ENCODE measurements around the gene MPDU1. TPM values are rescaled to one million over a fixed set of nuclear protein-coding genes. Genes with fewer than 3 reads are reported as not detected.

Gene MPDU1
- polyA plus RNA-seq, 1 donor, result 105 TPM

DNA sequence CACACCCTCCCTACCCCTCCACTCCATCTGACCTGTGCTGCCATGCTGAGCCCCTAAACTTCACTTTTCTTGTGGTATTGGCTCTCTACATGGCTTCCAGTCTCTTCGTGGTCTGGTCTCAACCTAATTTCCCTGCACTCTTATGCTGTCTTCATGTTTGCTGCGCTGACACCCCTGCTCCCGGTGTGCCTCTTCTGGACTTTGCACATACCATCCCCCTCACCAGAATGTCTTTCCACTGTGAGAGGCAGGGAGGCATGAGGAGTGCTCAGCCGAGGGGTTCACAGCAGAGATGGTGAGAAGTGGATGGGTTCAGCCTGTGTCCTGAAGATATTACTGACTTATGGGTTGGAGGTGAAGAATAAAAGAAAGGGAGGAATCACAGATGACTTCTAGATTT is 32.3 kb upstream of the MPDU1 start:
- no CpG with 5 or more reads among the region's 4 CpGs for WGBS (ENCODE audit: insufficient coverage, low lambda C conversion rate)
- no peaks in the 10 kb centered on the region for H3K9me3 ChIP-seq (ENCODE audit: control insufficient read depth, low read depth, low read length)
- peaks cover 24% of the 10 kb centered on the region for H3K4me1 ChIP-seq (ENCODE audit: control insufficient read depth, insufficient read depth, low read length)
- H3K27me3 ChIP-seq (ENCODE audit: control insufficient read depth, insufficient read depth, low read length), result no peaks in the 10 kb centered on the region
- DNase-seq, result peak; percentile 78 to 92
- H3K27ac ChIP-seq (ENCODE audit: low read length), result peak overlapping the region; percentile 90
- peak overlapping the region; percentile 1 for H3K4me3 ChIP-seq (ENCODE audit: low read length)
- no peaks in the 10 kb centered on the region for H3K36me3 ChIP-seq (ENCODE audit: control insufficient read depth, insufficient read depth, low read length)

DNA sequence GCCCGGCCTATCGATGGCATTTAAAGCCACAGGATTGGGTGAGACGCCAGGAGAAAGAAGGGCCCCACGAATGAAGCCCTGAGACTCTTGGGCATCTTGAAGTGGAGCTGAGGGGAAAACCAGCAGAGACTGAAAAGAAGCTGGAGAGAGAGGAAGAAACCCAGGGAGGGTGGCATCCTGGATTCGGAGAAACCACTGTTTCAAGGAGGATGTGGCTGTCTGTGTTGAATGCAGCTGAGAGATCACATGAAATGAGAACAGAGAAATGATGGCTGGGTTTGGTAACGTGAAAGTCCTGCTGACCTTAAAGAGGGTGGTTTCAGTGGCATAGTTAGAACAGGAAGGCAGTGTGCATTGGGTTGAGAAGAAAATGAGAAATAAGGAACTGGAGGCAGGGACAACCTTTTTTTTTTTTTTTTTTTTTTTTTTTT is 31.0 kb upstream of the MPDU1 start:
- no peaks in the 10 kb centered on the region for H3K36me3 ChIP-seq (ENCODE audit: control insufficient read depth, insufficient read depth, low read length)
- no peaks in the 10 kb centered on the region for H3K9me3 ChIP-seq (ENCODE audit: control insufficient read depth, low read depth, low read length)
- DNase-seq, result no peak
- H3K27ac ChIP-seq (ENCODE audit: low read length), result peak overlapping the region; percentile 90
- no peaks in the 10 kb centered on the region for H3K27me3 ChIP-seq (ENCODE audit: control insufficient read depth, insufficient read depth, low read length)
- H3K4me3 ChIP-seq (ENCODE audit: low read length), result no peak overlapping the region
- no CpG with 5 or more reads among the region's 6 CpGs for WGBS (ENCODE audit: insufficient coverage, low lambda C conversion rate)
- H3K4me1 ChIP-seq (ENCODE audit: control insufficient read depth, insufficient read depth, low read length), result peaks cover 29% of the 10 kb centered on the region

DNA sequence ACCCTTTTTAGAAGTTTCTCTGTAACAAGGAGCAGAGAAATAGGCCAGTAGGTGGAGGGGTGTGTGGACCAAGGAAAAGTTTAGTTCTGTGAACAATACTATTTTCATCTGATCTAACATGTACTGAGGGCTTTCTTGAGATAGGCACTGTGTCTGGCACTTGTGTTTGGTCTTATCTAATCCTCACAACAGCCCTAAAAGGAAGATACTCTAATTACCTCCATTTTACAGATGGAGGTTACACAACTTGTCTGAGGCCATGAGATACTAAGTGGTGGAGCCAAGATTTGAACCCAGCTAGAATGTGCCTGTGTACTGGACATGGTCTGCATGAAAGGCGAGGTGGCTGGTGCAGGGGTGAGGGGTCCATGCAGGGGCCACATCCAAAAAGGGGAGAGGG is 30.3 kb upstream of the MPDU1 start:
- H3K27ac ChIP-seq (ENCODE audit: low read length), result no peak overlapping the region
- no CpG with 5 or more reads among the region's 1 CpG for WGBS (ENCODE audit: insufficient coverage, low lambda C conversion rate)

DNA sequence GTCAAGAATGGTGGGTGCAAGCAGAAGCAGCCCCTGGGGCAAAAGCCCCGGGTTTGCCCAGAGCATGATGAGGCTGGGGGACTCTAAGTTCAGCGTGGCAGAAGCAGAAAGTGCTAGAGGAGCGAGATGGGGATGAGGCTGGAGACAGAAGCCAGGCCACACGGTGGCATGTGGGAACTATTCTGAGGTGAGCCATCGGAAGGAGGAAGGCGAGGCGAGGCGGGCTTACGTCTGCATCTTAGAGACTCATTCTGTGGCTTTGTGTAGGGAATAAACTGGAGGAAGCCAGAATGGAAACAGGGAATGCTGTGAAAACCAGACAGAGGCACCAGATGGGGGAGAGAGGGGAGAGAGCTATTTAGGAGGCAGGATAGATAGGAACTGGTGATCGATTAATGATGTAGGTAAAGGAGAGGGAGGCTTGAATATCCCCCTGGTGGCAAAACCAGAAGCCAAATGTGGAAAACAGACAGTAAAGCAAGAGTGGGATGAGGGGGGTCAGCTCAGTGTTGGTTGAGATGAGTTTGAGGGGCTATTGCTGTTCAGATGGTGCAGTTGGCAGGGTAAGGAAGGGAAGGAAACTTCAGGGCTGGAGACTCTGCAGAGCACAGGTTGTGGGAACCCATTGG is 28.2 kb upstream of the MPDU1 start:
- no CpG with 5 or more reads among the region's 10 CpGs for WGBS (ENCODE audit: insufficient coverage, low lambda C conversion rate)
- Histone ChIP-seq H3K4me1 (ENCODE audit: control insufficient read depth, insufficient read depth, low read length) (peaks cover 41% of the 10 kb centered on the region), H3K9me3 (ENCODE audit: control insufficient read depth, low read depth, low read length) (no peaks in the 10 kb centered on the region), H3K4me3 (ENCODE audit: low read length) (no peak overlapping the region), H3K27me3 (ENCODE audit: control insufficient read depth, insufficient read depth, low read length) (no peaks in the 10 kb centered on the region), H3K36me3 (ENCODE audit: control insufficient read depth, insufficient read depth, low read length) (no peaks in the 10 kb centered on the region), H3K27ac (ENCODE audit: low read length) (no peak overlapping the region)
- no peak for DNase-seq

More for the DNA sequence above, 30.3 kb upstream of the MPDU1 start:
- no peak for DNase-seq
- Histone ChIP-seq H3K27me3 (ENCODE audit: control insufficient read depth, insufficient read depth, low read length) (no peaks in the 10 kb centered on the region), H3K4me1 (ENCODE audit: control insufficient read depth, insufficient read depth, low read length) (peaks cover 34% of the 10 kb centered on the region), H3K36me3 (ENCODE audit: control insufficient read depth, insufficient read depth, low read length) (no peaks in the 10 kb centered on the region), H3K4me3 (ENCODE audit: low read length) (no peak overlapping the region), H3K9me3 (ENCODE audit: control insufficient read depth, low read depth, low read length) (no peaks in the 10 kb centered on the region)

DNA sequence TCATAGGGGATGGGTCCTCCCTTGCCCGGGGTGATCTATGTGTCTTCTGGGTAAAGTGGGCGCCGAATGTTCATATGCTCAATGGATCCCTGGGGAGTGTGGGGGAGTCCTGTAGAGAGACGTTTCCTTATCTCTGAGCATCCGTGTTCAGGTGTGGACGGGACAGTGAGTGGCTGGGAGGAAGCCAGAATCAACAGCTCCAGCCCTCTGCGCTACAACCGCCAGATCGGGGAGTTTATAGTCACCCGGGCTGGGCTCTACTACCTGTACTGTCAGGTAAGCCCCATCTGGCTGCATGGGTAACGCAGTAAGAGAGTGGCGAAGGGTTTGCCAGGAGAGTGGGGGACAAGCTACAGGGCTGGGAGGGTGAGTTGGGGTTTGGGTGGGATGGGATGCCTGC is 27.0 kb upstream of the MPDU1 start:
- H3K4me3 ChIP-seq (ENCODE audit: low read length), result peak overlapping the region; percentile 58
- no peaks in the 10 kb centered on the region for H3K36me3 ChIP-seq (ENCODE audit: control insufficient read depth, insufficient read depth, low read length)
- no peaks in the 10 kb centered on the region for H3K27me3 ChIP-seq (ENCODE audit: control insufficient read depth, insufficient read depth, low read length)
- H3K27ac ChIP-seq (ENCODE audit: low read length), result peak overlapping the region; percentile 99
- peaks cover 37% of the 10 kb centered on the region for H3K4me1 ChIP-seq (ENCODE audit: control insufficient read depth, insufficient read depth, low read length)
- WGBS (ENCODE audit: insufficient coverage, low lambda C conversion rate), result no CpG with 5 or more reads among the region's 12 CpGs
- DNase-seq, result peak in 1 of 2 donors; percentile 41
- H3K9me3 ChIP-seq (ENCODE audit: control insufficient read depth, low read depth, low read length), result no peaks in the 10 kb centered on the region

DNA sequence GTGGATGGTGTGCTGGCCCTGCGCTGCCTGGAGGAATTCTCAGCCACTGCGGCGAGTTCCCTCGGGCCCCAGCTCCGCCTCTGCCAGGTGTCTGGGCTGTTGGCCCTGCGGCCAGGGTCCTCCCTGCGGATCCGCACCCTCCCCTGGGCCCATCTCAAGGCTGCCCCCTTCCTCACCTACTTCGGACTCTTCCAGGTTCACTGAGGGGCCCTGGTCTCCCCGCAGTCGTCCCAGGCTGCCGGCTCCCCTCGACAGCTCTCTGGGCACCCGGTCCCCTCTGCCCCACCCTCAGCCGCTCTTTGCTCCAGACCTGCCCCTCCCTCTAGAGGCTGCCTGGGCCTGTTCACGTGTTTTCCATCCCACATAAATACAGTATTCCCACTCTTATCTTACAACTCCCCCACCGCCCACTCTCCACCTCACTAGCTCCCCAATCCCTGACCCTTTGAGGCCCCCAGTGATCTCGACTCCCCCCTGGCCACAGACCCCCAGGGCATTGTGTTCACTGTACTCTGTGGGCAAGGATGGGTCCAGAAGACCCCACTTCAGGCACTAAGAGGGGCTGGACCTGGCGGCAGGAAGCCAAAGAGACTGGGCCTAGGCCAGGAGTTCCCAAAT is 26.4 kb upstream of the MPDU1 start:
- 40% methylated on average over 1 of the region's 19 CpGs for WGBS (ENCODE audit: insufficient coverage, low lambda C conversion rate)
- Histone ChIP-seq H3K9me3 (ENCODE audit: control insufficient read depth, low read depth, low read length) (no peaks in the 10 kb centered on the region), H3K36me3 (ENCODE audit: control insufficient read depth, insufficient read depth, low read length) (no peaks in the 10 kb centered on the region), H3K27ac (ENCODE audit: low read length) (peak overlapping the region; percentile 99), H3K4me3 (ENCODE audit: low read length) (peak overlapping the region; percentile 58), H3K4me1 (ENCODE audit: control insufficient read depth, insufficient read depth, low read length) (peaks cover 37% of the 10 kb centered on the region), H3K27me3 (ENCODE audit: control insufficient read depth, insufficient read depth, low read length) (no peaks in the 10 kb centered on the region)
- peak; percentile 77 to 93 for DNase-seq

DNA sequence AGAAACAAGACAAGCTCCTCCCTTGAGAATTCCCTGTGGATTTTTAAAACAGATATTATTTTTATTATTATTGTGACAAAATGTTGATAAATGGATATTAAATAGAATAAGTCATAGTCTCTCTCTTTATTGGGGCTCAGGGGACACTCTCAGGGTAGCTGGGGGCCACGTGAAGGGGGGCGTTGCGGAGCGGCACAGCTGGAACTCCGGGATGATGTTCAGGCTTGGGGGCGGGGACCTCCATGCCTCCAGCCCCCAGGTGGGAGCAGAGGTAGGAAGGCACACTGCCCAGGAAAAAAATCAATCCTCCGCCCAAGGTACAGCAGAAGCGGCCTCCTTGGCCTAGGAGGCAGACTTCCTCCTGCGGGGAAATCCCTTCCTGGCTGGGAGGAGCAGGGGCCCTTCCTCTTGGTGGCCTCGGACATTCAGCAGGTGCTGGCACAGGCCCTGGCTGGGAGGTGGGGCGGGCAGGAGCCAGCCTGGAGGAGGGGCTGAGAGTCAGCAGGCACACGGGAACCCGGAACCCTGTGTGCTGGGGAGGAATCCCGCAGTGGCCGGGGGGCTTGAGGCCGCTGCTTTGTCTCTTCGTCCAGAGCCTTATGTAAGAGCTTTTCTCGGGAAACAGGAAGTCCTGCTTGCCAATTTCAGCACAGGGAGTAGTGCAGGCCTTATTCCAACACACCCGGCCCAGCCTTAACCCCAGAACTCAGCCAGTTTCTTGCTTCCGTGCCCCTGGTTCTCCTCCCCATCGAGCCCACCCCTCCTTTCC is 25.7 kb upstream of the MPDU1 start:
- Histone ChIP-seq H3K4me1 (ENCODE audit: control insufficient read depth, insufficient read depth, low read length) (peaks cover 43% of the 10 kb centered on the region), H3K9me3 (ENCODE audit: control insufficient read depth, low read depth, low read length) (no peaks in the 10 kb centered on the region), H3K27me3 (ENCODE audit: control insufficient read depth, insufficient read depth, low read length) (no peaks in the 10 kb centered on the region), H3K36me3 (ENCODE audit: control insufficient read depth, insufficient read depth, low read length) (no peaks in the 10 kb centered on the region), H3K27ac (ENCODE audit: low read length) (peak overlapping the region; percentile 99), H3K4me3 (ENCODE audit: low read length) (peak overlapping the region; percentile 58)
- WGBS (ENCODE audit: insufficient coverage, low lambda C conversion rate), result no CpG with 5 or more reads among the region's 21 CpGs
- peak; percentile 91 to 97 for DNase-seq

DNA sequence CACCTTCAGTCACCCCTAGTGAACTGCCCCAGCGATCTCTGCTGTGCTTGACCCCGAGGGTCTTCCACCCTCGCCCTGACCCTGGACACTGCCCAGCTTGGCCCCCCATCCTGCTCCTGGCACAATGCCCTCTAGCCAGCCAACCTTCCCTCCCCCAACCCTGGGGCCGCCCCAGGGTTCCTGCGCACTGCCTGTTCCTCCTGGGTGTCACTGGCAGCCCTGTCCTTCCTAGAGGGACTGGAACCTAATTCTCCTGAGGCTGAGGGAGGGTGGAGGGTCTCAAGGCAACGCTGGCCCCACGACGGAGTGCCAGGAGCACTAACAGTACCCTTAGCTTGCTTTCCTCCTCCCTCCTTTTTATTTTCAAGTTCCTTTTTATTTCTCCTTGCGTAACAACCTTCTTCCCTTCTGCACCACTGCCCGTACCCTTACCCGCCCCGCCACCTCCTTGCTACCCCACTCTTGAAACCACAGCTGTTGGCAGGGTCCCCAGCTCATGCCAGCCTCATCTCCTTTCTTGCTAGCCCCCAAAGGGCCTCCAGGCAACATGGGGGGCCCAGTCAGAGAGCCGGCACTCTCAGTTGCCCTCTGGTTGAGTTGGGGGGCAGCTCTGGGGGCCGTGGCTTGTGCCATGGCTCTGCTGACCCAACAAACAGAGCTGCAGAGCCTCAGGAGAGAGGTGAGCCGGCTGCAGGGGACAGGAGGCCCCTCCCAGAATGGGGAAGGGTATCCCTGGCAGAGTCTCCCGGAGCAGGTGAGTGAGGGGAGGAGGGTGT is 24.9 kb upstream of the MPDU1 start, which contains the start of gene TNFSF13:
TNFSF13 (plus strand) TSS at position 207 of the 776 bp plus-strand sequence; CDS start at position 497, 290 bp downstream.
- Histone ChIP-seq H3K4me3 (ENCODE audit: low read length) (peak within 1 kb of the TSS; percentile 58), H3K9me3 (ENCODE audit: control insufficient read depth, low read depth, low read length) (no peaks in the 10 kb centered on the region), H3K4me1 (ENCODE audit: control insufficient read depth, insufficient read depth, low read length) (peaks cover 51% of the 10 kb centered on the region), H3K36me3 (ENCODE audit: control insufficient read depth, insufficient read depth, low read length) (peaks cover 5% of the 10 kb centered on the region), H3K27me3 (ENCODE audit: control insufficient read depth, insufficient read depth, low read length) (no peaks in the 10 kb centered on the region), H3K27ac (ENCODE audit: low read length) (peak within 1 kb of the TSS; percentile 99)
- DNase-seq, result no peak
- WGBS (ENCODE audit: insufficient coverage, low lambda C conversion rate), result 86% methylated on average over 5 of the region's 16 CpGs

DNA sequence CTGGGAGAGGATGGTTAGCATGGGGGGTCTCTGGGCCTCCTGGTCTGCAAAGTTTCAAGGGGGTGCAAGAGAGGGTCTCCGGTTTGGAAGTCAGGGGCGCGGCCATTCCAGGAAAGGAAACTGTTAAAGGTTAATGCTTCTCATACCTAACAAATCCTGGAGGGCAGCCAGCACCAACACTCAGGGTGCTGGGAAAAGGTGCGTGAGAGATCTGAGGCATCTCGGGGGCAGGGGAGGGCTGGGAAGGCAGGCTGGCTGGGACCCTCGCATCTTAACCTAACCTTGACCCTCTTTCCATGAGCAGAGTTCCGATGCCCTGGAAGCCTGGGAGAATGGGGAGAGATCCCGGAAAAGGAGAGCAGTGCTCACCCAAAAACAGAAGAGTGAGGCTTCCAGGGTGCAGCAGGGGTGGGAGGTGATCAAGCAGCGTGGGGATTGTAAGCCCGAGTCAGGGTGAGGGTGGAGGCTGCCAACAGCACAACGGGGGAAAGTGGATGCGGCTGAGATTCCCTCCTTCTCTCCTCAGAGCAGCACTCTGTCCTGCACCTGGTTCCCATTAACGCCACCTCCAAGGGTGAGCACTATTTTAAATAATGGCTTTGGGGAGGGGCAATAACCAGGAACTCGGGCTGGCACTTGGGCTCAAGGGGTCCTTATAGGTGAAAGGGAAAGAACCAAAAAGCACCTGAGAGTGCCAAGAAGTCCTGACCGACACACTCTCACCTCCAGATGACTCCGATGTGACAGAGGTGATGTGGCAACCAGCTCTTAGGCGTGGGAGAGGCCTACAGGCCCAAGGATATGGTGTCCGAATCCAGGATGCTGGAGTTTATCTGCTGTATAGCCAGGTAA is 24.1 kb upstream of the MPDU1 start:
- no peaks in the 10 kb centered on the region for H3K9me3 ChIP-seq (ENCODE audit: control insufficient read depth, low read depth, low read length)
- H3K27ac ChIP-seq (ENCODE audit: low read length), result peak overlapping the region; percentile 99
- H3K36me3 ChIP-seq (ENCODE audit: control insufficient read depth, insufficient read depth, low read length), result peaks cover 13% of the 10 kb centered on the region
- no CpG with 5 or more reads among the region's 18 CpGs for WGBS (ENCODE audit: insufficient coverage, low lambda C conversion rate)
- H3K27me3 ChIP-seq (ENCODE audit: control insufficient read depth, insufficient read depth, low read length), result no peaks in the 10 kb centered on the region
- peaks cover 54% of the 10 kb centered on the region for H3K4me1 ChIP-seq (ENCODE audit: control insufficient read depth, insufficient read depth, low read length)
- DNase-seq, result peak in 1 of 2 donors; percentile 43
- no peak overlapping the region for H3K4me3 ChIP-seq (ENCODE audit: low read length)
